IMR-90 (cell line): ENCODE data around the gene UNC13B. TPM values are rescaled to one million over a fixed set of nuclear protein-coding genes. Genes with fewer than 3 reads are reported as not detected.

Source experiments
- ATAC-seq: fragments of 200-7000 bp; cut with Tn5 transposase; 2 replicates; pipeline ENCODE4 v1.9.1; 2020; ENCODE audit warnings: low read depth, mild to moderate bottlenecking, moderate library complexity
- BruUV-seq: library from RNA; stranded (reverse); fragments of 400-500 nt; replicated peaks from 2 replicates; lab custom pipeline; 2021; lab: Mats Ljungman, UMichigan
- CTCF ChIA-PET: fragments of 300-600 bp; formaldehyde crosslinking; extraction: SDS; loops from one replicate; lab custom pipeline; 2021; ENCODE audit warnings: antibody characterized with exemption; lab: Yijun Ruan, JAX
- POLR2A ChIA-PET: fragments of 300-600 bp; sonication (Branson Sonifier 250); formaldehyde crosslinking; loops from one replicate; lab custom pipeline; 2022; ENCODE audit warnings: antibody characterized with exemption; ENCODE audit not compliant: unreplicated experiment; lab: Charles Lee
- DNase-seq: peaks from one replicate; pipeline ENCODE4 v3.0.0; 2013
- H2AFZ ChIP-seq: replicated peaks from 2 replicates; pipeline ENCODE3; 2013; ENCODE audit warnings: low read length, mild to moderate bottlenecking; ENCODE audit not compliant: poor library complexity
- H2AK5ac ChIP-seq: 2 replicates; pipeline ENCODE4 v1.6.1; 2013; ENCODE audit warnings: low read depth, low read length, inconsistent platforms
- H2AK9ac ChIP-seq: replicated peaks from 2 replicates; pipeline ENCODE3; 2013; ENCODE audit warnings: mild to moderate bottlenecking, low read depth, low read length, moderate library complexity; ENCODE audit not compliant: poor library complexity
- H2BK120ac ChIP-seq: 2 replicates; pipeline ENCODE4 v1.6.1; 2013; ENCODE audit warnings: low read depth, low read length, inconsistent platforms
- H2BK15ac ChIP-seq: 3 replicates; pipeline ENCODE4 v1.6.1; 2013; ENCODE audit warnings: low read depth, low read length, inconsistent platforms
- H2BK20ac ChIP-seq: 2 replicates; pipeline ENCODE4 v1.6.1; 2013; ENCODE audit warnings: low read depth, mild to moderate bottlenecking, inconsistent platforms, low read length, moderate library complexity
- H2BK5ac ChIP-seq: 2 replicates; pipeline ENCODE4 v1.6.1; 2013; ENCODE audit warnings: mild to moderate bottlenecking, low read depth, low read length, inconsistent platforms; ENCODE audit not compliant: poor library complexity, severe bottlenecking
- H3K14ac ChIP-seq: replicated peaks from 2 replicates; pipeline ENCODE4 v1.6.1; 2013; ENCODE audit warnings: low read depth, low read length, inconsistent platforms
- H3K18ac ChIP-seq: 2 replicates; pipeline ENCODE4 v1.6.1; 2013; ENCODE audit warnings: low read depth, low read length, control low read depth
- H3K23ac ChIP-seq: 2 replicates; pipeline ENCODE4 v1.6.1; 2013; ENCODE audit warnings: low read depth, low read length, inconsistent platforms
- H3K27ac ChIP-seq: 2 replicates; pipeline ENCODE4 v1.5.1; 2013; ENCODE audit warnings: mild to moderate bottlenecking, control low read depth, low read length; ENCODE audit not compliant: insufficient read depth
- H3K27me3 ChIP-seq: 2 replicates; pipeline ENCODE4 v1.6.1; 2013; ENCODE audit warnings: low read length; ENCODE audit not compliant: control insufficient read depth, insufficient read depth
- H3K36me3 ChIP-seq: 2 replicates; pipeline ENCODE4 v1.6.1; 2013; ENCODE audit warnings: low read length, mixed read lengths; ENCODE audit not compliant: control insufficient read depth, insufficient read depth
- H3K4ac ChIP-seq: 2 replicates; pipeline ENCODE4 v1.6.1; 2013; ENCODE audit warnings: low read depth, low read length, inconsistent platforms
- H3K4me1 ChIP-seq: 2 replicates; pipeline ENCODE4 v1.6.1; 2013; ENCODE audit warnings: low read length, mixed read lengths; ENCODE audit not compliant: control insufficient read depth, insufficient read depth
- H3K4me2 ChIP-seq: 2 replicates; pipeline ENCODE4 v1.6.1; 2013; ENCODE audit warnings: low read depth, mild to moderate bottlenecking, control low read depth, low read length, moderate library complexity
- H3K4me3 ChIP-seq: 2 replicates; pipeline ENCODE4 v1.5.1; 2013; ENCODE audit warnings: low read depth, mild to moderate bottlenecking, control low read depth, low read length, moderate library complexity; ENCODE audit not compliant: insufficient read depth
- H3K56ac ChIP-seq: 2 replicates; pipeline ENCODE4 v1.6.1; 2013; ENCODE audit warnings: low read length, inconsistent platforms; ENCODE audit not compliant: insufficient read depth; ENCODE audit errors: extremely low read depth
- H3K79me1 ChIP-seq, 2 experiments: 2 replicates each; pipeline ENCODE4 v1.6.1; 2013; ENCODE audit warnings: low read length in 2 of 2, inconsistent platforms in 1 of 2, low read depth in 1 of 2
- H3K9ac ChIP-seq: 2 replicates; pipeline ENCODE4 v1.6.1; 2013; ENCODE audit warnings: low read depth, low read length, control low read depth
- H3K9me1 ChIP-seq: 2 replicates; pipeline ENCODE4 v1.6.1; 2013; ENCODE audit warnings: low read length, inconsistent platforms; ENCODE audit not compliant: insufficient read depth
- H3K9me3 ChIP-seq: 2 replicates; pipeline ENCODE4 v1.6.1; 2013; ENCODE audit warnings: low read length; ENCODE audit not compliant: control insufficient read depth, insufficient read depth
- H4K20me1 ChIP-seq: 2 replicates; pipeline ENCODE4 v1.6.1; 2013; ENCODE audit warnings: low read length, inconsistent platforms; ENCODE audit not compliant: insufficient read depth
- H4K5ac ChIP-seq: 2 replicates; pipeline ENCODE4 v1.6.1; 2013; ENCODE audit warnings: mild to moderate bottlenecking, low read depth, low read length, control low read depth
- H4K8ac ChIP-seq, 2 experiments: 2 replicates each; pipeline ENCODE4 v1.6.1; 2013; ENCODE audit warnings: low read depth in 2 of 2, low read length in 2 of 2, control low read depth in 1 of 2, inconsistent platforms in 1 of 2
- H4K91ac ChIP-seq: 2 replicates; pipeline ENCODE4 v1.6.1; 2013; ENCODE audit warnings: low read depth, low read length, inconsistent platforms; ENCODE audit not compliant: insufficient read depth
- BHLHE40 ChIP-seq: fragments of 150-350 bp; IDR thresholded peaks from 2 replicates; pipeline ENCODE4 v1.6.1; 2016; ENCODE audit warnings: mild to moderate bottlenecking, low read depth, low read length
- CHD1 ChIP-seq: IDR thresholded peaks from 2 replicates; pipeline ENCODE4 v1.6.1; 2012; ENCODE audit warnings: low read depth, low read length, improper control_type of control experiment
- MAFK ChIP-seq: IDR thresholded peaks from 2 replicates; pipeline ENCODE4 v1.6.1; 2012; ENCODE audit warnings: low read depth, low read length, improper control_type of control experiment
- MAZ ChIP-seq: IDR thresholded peaks from 2 replicates; pipeline ENCODE4 v1.6.1; 2012; ENCODE audit warnings: low read depth, mild to moderate bottlenecking, low read length, improper control_type of control experiment, moderate library complexity, borderline replicate concordance
- NFE2L2 ChIP-seq: fragments of 150-350 bp; IDR thresholded peaks from 2 replicates; pipeline ENCODE4 v1.6.1; 2016; ENCODE audit warnings: low read depth, mild to moderate bottlenecking, low read length
- SMC3 ChIP-seq: fragments of 150-350 bp; IDR thresholded peaks from 2 replicates; pipeline ENCODE4 v1.6.1; 2016; ENCODE audit warnings: low read depth, mild to moderate bottlenecking, antibody characterized with exemption, low read length, moderate library complexity
- WGBS, 2 experiments: methylation state at CpG; one replicate each; pipeline versions ENCODE4 v1.1.5 to v1.1.7; 2013; ENCODE audit warnings: missing lambda C conversion rate in 2 of 2; ENCODE audit not compliant: insufficient read length in 1 of 2; ENCODE audit errors: extremely low coverage in 2 of 2; 5-methylcytosine and 5-hydroxymethylcytosine counted together
- dilution Hi-C: fragments of 300-500 bp; cut with HindIII; formaldehyde crosslinking; loops from one replicate; pipeline ENCODE4 v1.14.3; 2018; ENCODE audit warnings: low sequenced_read_pairs; ENCODE audit not compliant: unreplicated experiment
- in situ Hi-C: fragments of 300-500 bp; cut with MboI; formaldehyde crosslinking; loops from 3 replicates; pipeline ENCODE4 v1.14.3; 2019; ENCODE audit warnings: low sequenced_read_pairs, inconsistent platforms, mixed read lengths
- intact Hi-C: fragments of 100-400 bp; cut with micrococcal nuclease; formaldehyde crosslinking; loops from 2 replicates; pipeline ENCODE4 v1.10.0; 2022
- polyA plus RNA-seq, 3 experiments: library from polyadenylated mRNA; depleted of rRNA; stranded (reverse); fragments of >200 nt; gene quantifications; 2 replicates each; pipeline ENCODE4 v1.2.3, GENCODE V29; 2012; ENCODE audit warnings: low replicate concordance in 1 of 3
- total RNA-seq: library from RNA; depleted of rRNA; stranded (reverse); fragments of >200 nt; gene quantifications from 2 replicates; pipeline ENCODE4 v1.2.3, GENCODE V29; 2012; rRNA removed
- TF ChIP-seq, protein P1 (sequence below): conservative IDR thresholded peaks from 2 replicates; pipeline ENCODE4 v1.5.1; 2012; ENCODE audit warnings: mild to moderate bottlenecking, low read depth, low read length, improper control_type of control experiment

Gene UNC13B
- total and polyA plus RNA-seq, 2 of the 4 experiments (the other 2 are of a cell fraction): 7.5 to 14.3 TPM

DNA sequence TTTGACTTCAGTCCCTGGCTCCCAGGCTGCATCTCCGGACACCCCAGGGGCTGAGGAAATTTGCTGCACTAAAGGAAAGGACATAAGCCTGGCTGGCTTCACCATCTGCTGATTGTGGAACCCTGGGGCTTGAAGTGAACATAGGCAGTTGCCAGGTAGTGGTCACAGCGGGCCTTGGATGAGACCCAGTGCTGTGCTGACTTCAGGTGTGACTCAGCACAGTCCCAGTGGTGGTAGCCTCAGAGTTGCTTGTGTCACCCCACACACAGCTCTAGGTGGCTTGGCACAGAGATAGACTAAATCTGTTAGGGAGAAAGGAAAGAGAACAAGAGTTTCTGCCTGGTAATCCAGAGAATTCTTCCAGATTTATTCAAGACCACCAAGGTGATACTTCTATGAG is 292.0 kb downstream of the UNC13B start:
- no peak overlapping the region for H3K23ac ChIP-seq
- H3K9me1 ChIP-seq: no peaks in the 10 kb centered on the region
- 0 out of 2 replicates have a peak, but pooled peaks cover 3% of the 10 kb centered on the region for H3K9me3 ChIP-seq
- in situ Hi-C loops (no loop called here), dilution Hi-C loops (no loop called here), intact Hi-C loops (no loop called here)
- WGBS, 2 experiments: 86% methylated on average over 1 of the region's 2 CpGs; no CpG with 5 or more reads in 1 of the 2 experiments
- no peaks in the 10 kb centered on the region for H3K36me3 ChIP-seq
- TF ChIP-seq SMC3 (no peak), BHLHE40 (no peak), MAFK (no peak), CHD1 (no peak), MAZ (no peak), NFE2L2 (no peak)
- TF ChIP-seq, protein P1, sequence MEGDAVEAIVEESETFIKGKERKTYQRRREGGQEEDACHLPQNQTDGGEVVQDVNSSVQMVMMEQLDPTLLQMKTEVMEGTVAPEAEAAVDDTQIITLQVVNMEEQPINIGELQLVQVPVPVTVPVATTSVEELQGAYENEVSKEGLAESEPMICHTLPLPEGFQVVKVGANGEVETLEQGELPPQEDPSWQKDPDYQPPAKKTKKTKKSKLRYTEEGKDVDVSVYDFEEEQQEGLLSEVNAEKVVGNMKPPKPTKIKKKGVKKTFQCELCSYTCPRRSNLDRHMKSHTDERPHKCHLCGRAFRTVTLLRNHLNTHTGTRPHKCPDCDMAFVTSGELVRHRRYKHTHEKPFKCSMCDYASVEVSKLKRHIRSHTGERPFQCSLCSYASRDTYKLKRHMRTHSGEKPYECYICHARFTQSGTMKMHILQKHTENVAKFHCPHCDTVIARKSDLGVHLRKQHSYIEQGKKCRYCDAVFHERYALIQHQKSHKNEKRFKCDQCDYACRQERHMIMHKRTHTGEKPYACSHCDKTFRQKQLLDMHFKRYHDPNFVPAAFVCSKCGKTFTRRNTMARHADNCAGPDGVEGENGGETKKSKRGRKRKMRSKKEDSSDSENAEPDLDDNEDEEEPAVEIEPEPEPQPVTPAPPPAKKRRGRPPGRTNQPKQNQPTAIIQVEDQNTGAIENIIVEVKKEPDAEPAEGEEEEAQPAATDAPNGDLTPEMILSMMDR: no peak
- no peak overlapping the region for H4K5ac ChIP-seq
- DNase-seq (no peak), ATAC-seq (no peak)
- CTCF ChIA-PET: no interaction called here
- H4K8ac ChIP-seq: no peak overlapping the region
- no peak overlapping the region for H2BK20ac ChIP-seq
- no peak overlapping the region for H3K18ac ChIP-seq
- no peak overlapping the region for H2BK120ac ChIP-seq
- no peak overlapping the region for H2AFZ ChIP-seq
- H3K4me3 ChIP-seq: no peak overlapping the region
- H3K9ac ChIP-seq: no peak overlapping the region
- no peak overlapping the region for H3K27ac ChIP-seq
- H3K56ac ChIP-seq: no peak overlapping the region
- POLR2A ChIA-PET: no interaction called here
- H2BK15ac ChIP-seq: no peak overlapping the region
- no peak overlapping the region for H2BK5ac ChIP-seq
- H3K4me1 ChIP-seq: no peaks in the 10 kb centered on the region
- H3K4ac ChIP-seq: no peak overlapping the region
- H2AK5ac ChIP-seq: no peak overlapping the region
- peaks cover 23% of the 10 kb centered on the region for H3K27me3 ChIP-seq
- no peak overlapping the region for H4K91ac ChIP-seq
- BruUV-seq: no TSS peak
- no peak overlapping the region for H3K4me2 ChIP-seq
- H3K79me1 ChIP-seq: no peaks in the 10 kb centered on the region
- no peaks in the 10 kb centered on the region for H4K20me1 ChIP-seq
- no peak overlapping the region for H3K14ac ChIP-seq
- H2AK9ac ChIP-seq: no peak overlapping the region

Other genes with a start within 250 kb of the UNC13B start
- gene PHF24, start 203.7 kb upstream of the UNC13B start, total RNA-seq: not detected in 2 replicates
- 0.02 TPM in 1 of 2 replicates, not detected in the other for gene PHF24, start 203.7 kb upstream of the UNC13B start, polyA plus RNA-seq (2012; rRNA removed)
- 11.7 and 14.9 TPM in 2 replicates for gene DNAJB5, start 172.3 kb upstream of the UNC13B start, total RNA-seq
- 9.9 and 11.4 TPM in 2 replicates for gene DNAJB5, start 172.3 kb upstream of the UNC13B start, polyA plus RNA-seq (2012; rRNA removed)
- gene VCP, start 89.4 kb upstream of the UNC13B start, total RNA-seq: 492 and 516 TPM in 2 replicates
- 291 and 292 TPM in 2 replicates for gene VCP, start 89.4 kb upstream of the UNC13B start, polyA plus RNA-seq (2012; rRNA removed)
- 13.9 and 16.1 TPM in 2 replicates for gene FANCG, start 82.1 kb upstream of the UNC13B start, total RNA-seq
- 19.3 and 20.4 TPM in 2 replicates for gene FANCG, start 82.1 kb upstream of the UNC13B start, polyA plus RNA-seq (2012; rRNA removed)
- 8.1 and 9.3 TPM in 2 replicates for gene PIGO, start 65.4 kb upstream of the UNC13B start, total RNA-seq
- 17.9 and 18.2 TPM in 2 replicates for gene PIGO, start 65.4 kb upstream of the UNC13B start, polyA plus RNA-seq (2012; rRNA removed)
- gene STOML2, start 58.9 kb upstream of the UNC13B start, total RNA-seq: 232 and 250 TPM in 2 replicates
- 177 and 179 TPM in 2 replicates for gene STOML2, start 58.9 kb upstream of the UNC13B start, polyA plus RNA-seq (2012; rRNA removed)
- gene ATOSB, start 46.1 kb upstream of the UNC13B start, total RNA-seq: 12.0 and 13.3 TPM in 2 replicates
- gene ATOSB, start 46.1 kb upstream of the UNC13B start, polyA plus RNA-seq (2012; rRNA removed): 37.7 and 40.2 TPM in 2 replicates